OCI-LY3 (cell line): ENCODE measurements around the gene TIGD3.

Source experiments
- H2AFZ ChIP-seq: fragments of 200-600, 300-600 bp; shearing (Covaris generic); 2 replicates; pipeline ENCODE4 v1.6.0; 2014; ENCODE audit warnings: antibody characterized with exemption, low read depth, low read length
- H3K27ac ChIP-seq: fragments of 200-600, 300-600 bp; sonication (generic); 2 replicates; pipeline ENCODE4 v1.5.1; 2014; ENCODE audit warnings: mild to moderate bottlenecking, low read length, moderate library complexity, mixed read lengths
- H3K27me3 ChIP-seq: fragments of 200-600, 300-600 bp; sonication (generic); 2 replicates; pipeline ENCODE4 v1.6.1; 2014; ENCODE audit warnings: low read depth, low read length, mixed read lengths
- H3K36me3 ChIP-seq: fragments of 200-600, 300-600 bp; sonication (generic); replicated peaks from 2 replicates; pipeline ENCODE3; 2014; ENCODE audit warnings: low read depth, low read length, mixed read lengths
- H3K4me1 ChIP-seq: fragments of 300-600, 200-600 bp; sonication (generic); 2 replicates; pipeline ENCODE4 v1.6.1; 2014; ENCODE audit warnings: low read length, mixed read lengths
- H3K4me2 ChIP-seq: fragments of 200-600, 300-600 bp; sonication (generic); 2 replicates; pipeline ENCODE4 v1.6.1; 2014; ENCODE audit warnings: low read length, mixed read lengths
- H3K4me3 ChIP-seq: fragments of 300-600, 200-600 bp; sonication (generic); 2 replicates; pipeline ENCODE4 v1.5.1; 2014; ENCODE audit warnings: antibody characterized with exemption, mild to moderate bottlenecking, low read length, moderate library complexity
- H3K79me2 ChIP-seq: fragments of 300-600, 200-600 bp; shearing (Covaris generic); 2 replicates; pipeline ENCODE4 v1.6.1; 2014; ENCODE audit warnings: mild to moderate bottlenecking, low read length, mixed read lengths
- H3K9ac ChIP-seq: fragments of 300-600, 200-600 bp; shearing (Covaris generic); 2 replicates; pipeline ENCODE4 v1.6.0; 2014; ENCODE audit warnings: mild to moderate bottlenecking, low read length, moderate library complexity
- H3K9me3 ChIP-seq: fragments of 200-600, 300-600 bp; shearing (Covaris generic); 2 replicates; pipeline ENCODE4 v1.6.1; 2014; ENCODE audit warnings: low read length, mixed read lengths; ENCODE audit not compliant: insufficient read depth
- H4K20me1 ChIP-seq: fragments of 200-600, 300-600 bp; sonication (generic); 2 replicates; pipeline ENCODE4 v1.6.1; 2016; ENCODE audit warnings: low read length, mixed read lengths; ENCODE audit not compliant: insufficient read depth
- EZH2phosphoT487 ChIP-seq: fragments of 200-600 bp; shearing (Covaris generic); IDR thresholded peaks from 2 replicates; pipeline ENCODE4 v1.6.1; 2018; ENCODE audit warnings: antibody characterized with exemption, mixed run types, low read depth
- TF ChIP-seq, protein P1 (sequence below): fragments of 200-600, 300-600 bp; sonication (generic); IDR thresholded peaks from 2 replicates; pipeline ENCODE4 v1.5.1; 2014; ENCODE audit warnings: antibody characterized with exemption, low read length, low read depth

The TIGD3 gene

DNA sequence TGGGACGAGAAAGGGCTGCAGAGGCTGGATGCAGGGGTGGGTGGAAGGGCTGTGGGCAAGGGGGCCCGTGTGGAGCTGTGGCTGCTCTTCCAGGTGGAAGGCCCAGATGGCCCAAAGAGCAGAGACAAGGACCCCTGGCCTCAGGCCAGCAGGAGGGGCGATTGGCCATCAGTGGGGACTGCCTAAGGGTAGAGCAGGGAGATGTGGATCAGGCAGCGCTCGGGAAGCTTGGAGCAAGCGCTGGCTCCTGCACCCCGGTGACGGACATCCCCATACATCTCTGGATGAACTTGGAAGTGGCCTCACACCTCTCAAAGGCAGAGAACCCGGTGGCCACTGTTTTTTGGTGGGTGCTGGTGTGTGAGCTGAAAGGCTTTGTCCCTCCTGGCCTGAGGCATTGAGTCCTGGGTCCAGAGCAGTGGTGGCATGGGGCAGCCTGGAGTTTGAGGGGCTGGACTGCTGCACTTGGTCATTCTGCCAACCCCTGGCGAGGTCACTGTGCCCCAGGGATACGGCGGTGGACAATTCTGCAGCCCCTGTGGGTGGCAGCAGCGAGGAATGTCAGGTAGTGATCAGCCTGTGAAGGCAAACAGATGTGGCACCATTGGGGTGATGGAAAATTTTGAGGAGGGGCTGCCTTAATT, 37.8 kb downstream of the TIGD3 start:
- Histone ChIP-seq H3K4me1 (peaks cover 17% of the 10 kb centered on the region), H3K27me3 (no peaks in the 10 kb centered on the region), H3K4me2 (no peak overlapping the region), H3K9ac (no peak overlapping the region), H3K27ac (no peak overlapping the region), H3K79me2 (no peaks in the 10 kb centered on the region), H3K9me3 (no peaks in the 10 kb centered on the region), H3K36me3 (peaks cover 25% of the 10 kb centered on the region), H2AFZ (no peak overlapping the region), H3K4me3 (no peak overlapping the region), H4K20me1 (peaks cover 7% of the 10 kb centered on the region; the same call in 1 of the 2 replicates)
- no peak for TF ChIP-seq EZH2phosphoT487
- TF ChIP-seq, protein P1, sequence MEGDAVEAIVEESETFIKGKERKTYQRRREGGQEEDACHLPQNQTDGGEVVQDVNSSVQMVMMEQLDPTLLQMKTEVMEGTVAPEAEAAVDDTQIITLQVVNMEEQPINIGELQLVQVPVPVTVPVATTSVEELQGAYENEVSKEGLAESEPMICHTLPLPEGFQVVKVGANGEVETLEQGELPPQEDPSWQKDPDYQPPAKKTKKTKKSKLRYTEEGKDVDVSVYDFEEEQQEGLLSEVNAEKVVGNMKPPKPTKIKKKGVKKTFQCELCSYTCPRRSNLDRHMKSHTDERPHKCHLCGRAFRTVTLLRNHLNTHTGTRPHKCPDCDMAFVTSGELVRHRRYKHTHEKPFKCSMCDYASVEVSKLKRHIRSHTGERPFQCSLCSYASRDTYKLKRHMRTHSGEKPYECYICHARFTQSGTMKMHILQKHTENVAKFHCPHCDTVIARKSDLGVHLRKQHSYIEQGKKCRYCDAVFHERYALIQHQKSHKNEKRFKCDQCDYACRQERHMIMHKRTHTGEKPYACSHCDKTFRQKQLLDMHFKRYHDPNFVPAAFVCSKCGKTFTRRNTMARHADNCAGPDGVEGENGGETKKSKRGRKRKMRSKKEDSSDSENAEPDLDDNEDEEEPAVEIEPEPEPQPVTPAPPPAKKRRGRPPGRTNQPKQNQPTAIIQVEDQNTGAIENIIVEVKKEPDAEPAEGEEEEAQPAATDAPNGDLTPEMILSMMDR, result no peak

- TF ChIP-seq, protein P1, result no peak
- TF ChIP-seq EZH2phosphoT487, result no peak
- no peak overlapping the region for H3K4me3 ChIP-seq
- no peaks in the 10 kb centered on the region for H3K79me2 ChIP-seq
Measured at GRCh38 chr11:65392899-65393298, 38.3 kb downstream of the TIGD3 start.

GRCh38 chr11:65393513-65394079, 39.0 kb downstream of the TIGD3 start:
- H3K4me1 ChIP-seq, result peaks cover 15% of the 10 kb centered on the region
- H3K27ac ChIP-seq, result no peak overlapping the region
- H3K27me3 ChIP-seq, result no peaks in the 10 kb centered on the region
- H3K4me2 ChIP-seq, result no peak overlapping the region
- peaks cover 30% of the 10 kb centered on the region for H3K36me3 ChIP-seq
- H2AFZ ChIP-seq, result no peak overlapping the region
- no peak for TF ChIP-seq EZH2phosphoT487
- TF ChIP-seq, protein P1, result no peak
- peaks cover 8% of the 10 kb centered on the region; the same call in 1 of the 2 replicates for H4K20me1 ChIP-seq
- H3K79me2 ChIP-seq, result no peaks in the 10 kb centered on the region
- H3K4me3 ChIP-seq, result no peak overlapping the region
- no peak overlapping the region for H3K9ac ChIP-seq
- no peaks in the 10 kb centered on the region for H3K9me3 ChIP-seq

More at GRCh38 chr11:65392899-65393298, 38.3 kb downstream of the TIGD3 start:
- no peaks in the 10 kb centered on the region for H3K27me3 ChIP-seq
- H3K36me3 ChIP-seq, result peaks cover 26% of the 10 kb centered on the region
- H3K4me2 ChIP-seq, result no peak overlapping the region
- H3K27ac ChIP-seq, result no peak overlapping the region
- H3K4me1 ChIP-seq, result peaks cover 15% of the 10 kb centered on the region
- H3K9ac ChIP-seq, result no peak overlapping the region
- no peak overlapping the region for H2AFZ ChIP-seq
- H4K20me1 ChIP-seq, result peaks cover 8% of the 10 kb centered on the region; the same call in 1 of the 2 replicates
- H3K9me3 ChIP-seq, result no peaks in the 10 kb centered on the region

- Histone ChIP-seq H3K9ac (no peak overlapping the region), H3K79me2 (no peaks in the 10 kb centered on the region), H3K27me3 (no peaks in the 10 kb centered on the region), H3K4me2 (no peak overlapping the region), H3K9me3 (no peaks in the 10 kb centered on the region), H4K20me1 (peaks cover 8% of the 10 kb centered on the region; the same call in 1 of the 2 replicates), H2AFZ (no peak overlapping the region), H3K4me1 (peaks cover 15% of the 10 kb centered on the region), H3K36me3 (peaks cover 30% of the 10 kb centered on the region), H3K4me3 (no peak overlapping the region), H3K27ac (no peak overlapping the region)
- no peak for TF ChIP-seq EZH2phosphoT487
- TF ChIP-seq, protein P1, result no peak
Measured at GRCh38 chr11:65394125-65394536, 39.6 kb downstream of the TIGD3 start.
